Measurements from ENCODE around the gene DEFB119. TPM values are rescaled to one million over a fixed set of nuclear protein-coding genes. Genes with fewer than 3 reads are reported as not detected.
"Not testable (repeated sequence)": the region's sequence is repeated elsewhere in the genome, so short reads cannot be mapped to it uniquely, and the experiment has no call there.

DEFB119 gene
- total and polyA plus RNA-seq, 12 donors: not detected

DNA sequence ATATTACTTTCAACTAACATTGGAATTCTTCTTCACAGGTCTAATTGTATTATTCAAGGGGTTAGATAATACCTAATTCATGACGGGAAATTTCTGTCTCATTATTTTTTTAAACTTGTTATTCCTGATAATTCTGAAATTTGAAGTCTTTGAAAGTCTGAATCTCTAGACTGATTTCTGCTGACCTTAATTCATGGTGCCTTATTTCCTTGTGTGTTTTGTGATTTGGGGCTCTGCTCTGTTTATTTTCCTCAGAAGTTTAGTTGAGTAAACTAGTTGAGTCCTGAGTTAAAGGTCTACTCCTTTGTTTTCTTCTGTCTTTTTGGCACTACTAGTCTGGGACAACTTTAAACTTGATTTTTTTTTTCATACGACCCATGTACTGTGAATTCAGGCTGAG lies 16.0 kb downstream of the DEFB119 start:
- WGBS, 4 donors: 49 to 59% (median 56%) methylated on average over 2 of the region's 2 CpGs
- DNase-seq: no peak
- intact Hi-C loops (cut with DNase I): no loop called here

DNA sequence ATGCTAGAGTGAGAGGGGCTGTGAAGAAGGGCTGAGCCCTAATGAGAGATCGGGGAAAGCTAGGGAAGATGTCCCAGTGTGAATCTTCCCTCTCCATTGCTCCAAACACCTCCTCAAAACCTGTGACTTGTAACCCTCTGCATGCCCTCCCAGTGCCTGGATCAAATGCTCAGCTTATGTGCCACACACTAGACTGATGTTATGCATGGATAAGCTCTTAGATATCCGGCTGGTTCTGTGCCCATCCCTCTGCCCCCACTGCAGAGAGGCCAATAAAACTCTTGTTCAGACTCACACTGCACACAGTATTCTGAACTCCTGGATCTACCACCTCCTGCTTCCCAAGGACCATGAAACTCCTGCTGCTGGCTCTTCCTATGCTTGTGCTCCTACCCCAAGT lies 22.1 kb downstream of the DEFB119 start, which contains the start of gene DEFB118:
Gene DEFB118, plus strand, starts transcription at position 301 of the 400 bp plus-strand sequence. Its CDS starts 50 bp downstream, at position 351.
- Histone ChIP-seq H3K4me1 (replicated peaks in 1 of 2) (no peaks in the 10 kb centered on the region), H3K27ac (no peak within 1 kb of the TSS), H3K4me3 (no peak within 1 kb of the TSS), H3K36me3 (replicated peaks in 1 of 2) (no peaks in the 10 kb centered on the region), H3K27me3 (no peaks in the 10 kb centered on the region), H3K9me3 (replicated peaks in 1 of 3) (no peaks in the 10 kb centered on the region)
- intact Hi-C loops (cut with DNase I): no loop called here
- WGBS, 4 donors: 55 to 63% (median 61%) methylated on average over 2 of the region's 2 CpGs
- no peak for TF ChIP-seq POLR2A (IDR thresholded peaks at IDR 0.05)
- TF ChIP-seq, protein P1, sequence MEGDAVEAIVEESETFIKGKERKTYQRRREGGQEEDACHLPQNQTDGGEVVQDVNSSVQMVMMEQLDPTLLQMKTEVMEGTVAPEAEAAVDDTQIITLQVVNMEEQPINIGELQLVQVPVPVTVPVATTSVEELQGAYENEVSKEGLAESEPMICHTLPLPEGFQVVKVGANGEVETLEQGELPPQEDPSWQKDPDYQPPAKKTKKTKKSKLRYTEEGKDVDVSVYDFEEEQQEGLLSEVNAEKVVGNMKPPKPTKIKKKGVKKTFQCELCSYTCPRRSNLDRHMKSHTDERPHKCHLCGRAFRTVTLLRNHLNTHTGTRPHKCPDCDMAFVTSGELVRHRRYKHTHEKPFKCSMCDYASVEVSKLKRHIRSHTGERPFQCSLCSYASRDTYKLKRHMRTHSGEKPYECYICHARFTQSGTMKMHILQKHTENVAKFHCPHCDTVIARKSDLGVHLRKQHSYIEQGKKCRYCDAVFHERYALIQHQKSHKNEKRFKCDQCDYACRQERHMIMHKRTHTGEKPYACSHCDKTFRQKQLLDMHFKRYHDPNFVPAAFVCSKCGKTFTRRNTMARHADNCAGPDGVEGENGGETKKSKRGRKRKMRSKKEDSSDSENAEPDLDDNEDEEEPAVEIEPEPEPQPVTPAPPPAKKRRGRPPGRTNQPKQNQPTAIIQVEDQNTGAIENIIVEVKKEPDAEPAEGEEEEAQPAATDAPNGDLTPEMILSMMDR (IDR thresholded peaks at IDR 0.05): no peak
- no peak for DNase-seq

More for the DNA sequence above, 16.0 kb downstream of the DEFB119 start:
- Histone ChIP-seq H3K4me1 (replicated peaks in 1 of 2) (no peaks in the 10 kb centered on the region), H3K4me3 (no peak overlapping the region), H3K9me3 (replicated peaks in 1 of 3) (peaks cover 0 to 3% (median 0%) of the 10 kb centered on the region in 3 donors), H3K27ac (no peak overlapping the region), H3K27me3 (no peaks in the 10 kb centered on the region), H3K36me3 (replicated peaks in 1 of 2) (no peaks in the 10 kb centered on the region)
- TF ChIP-seq POLR2A (IDR thresholded peaks at IDR 0.05): no peak
- TF ChIP-seq, protein P1 (IDR thresholded peaks at IDR 0.05): no peak

DNA sequence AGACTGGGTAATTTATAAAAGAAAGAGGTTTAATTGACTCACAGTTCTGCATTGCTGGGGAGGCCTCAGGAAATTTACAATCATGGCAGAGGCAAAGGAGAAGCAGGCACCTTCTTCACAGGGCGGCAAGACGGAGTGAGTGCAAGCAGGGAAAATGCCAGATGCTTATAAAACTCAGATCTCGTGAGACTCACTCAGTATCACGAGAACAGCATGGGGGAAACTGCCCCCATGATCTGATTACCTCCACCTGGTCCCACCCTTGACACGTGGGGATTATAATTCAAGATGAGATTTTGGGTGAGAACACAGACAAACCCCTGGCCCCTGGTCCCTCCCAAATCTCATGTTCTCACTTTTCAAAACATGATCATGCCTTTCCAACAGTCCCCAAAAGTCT lies 26.1 kb downstream of the DEFB119 start:
- H3K9me3 ChIP-seq (replicated peaks in 1 of 3); intact Hi-C loops (cut with DNase I); H3K27ac ChIP-seq; DNase-seq; H3K4me1 ChIP-seq (replicated peaks in 1 of 2); H3K4me3 ChIP-seq; H3K27me3 ChIP-seq; H3K36me3 ChIP-seq (replicated peaks in 1 of 2): not testable (repeated sequence)
- 58 to 74% (median 66%) methylated on average over 5 of the region's 5 CpGs for WGBS, 4 donors

DNA sequence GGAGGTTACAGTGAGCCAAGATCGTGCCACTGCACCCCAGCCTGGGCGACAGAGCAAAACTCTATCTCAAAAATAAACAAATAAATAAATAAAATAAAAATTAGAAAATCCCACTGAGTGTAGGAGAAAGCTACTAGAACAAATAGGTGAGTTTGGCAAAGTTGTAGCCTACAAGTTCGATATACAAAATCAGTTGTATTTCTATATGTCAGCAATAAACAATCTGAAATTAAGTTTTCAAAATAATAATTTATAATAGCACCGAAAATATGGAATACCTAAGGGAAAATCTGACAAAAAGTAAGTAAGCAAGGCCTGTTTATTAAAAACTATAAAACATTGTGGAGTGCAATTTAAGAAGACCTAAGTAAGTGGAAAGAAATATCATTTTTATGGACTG lies 27.1 kb downstream of the DEFB119 start:
- no peak overlapping the region for H3K27ac ChIP-seq
- intact Hi-C loops (cut with DNase I): no loop called here
- WGBS, 4 donors: 50 to 65% (median 56%) methylated on average over 4 of the region's 4 CpGs

DNA sequence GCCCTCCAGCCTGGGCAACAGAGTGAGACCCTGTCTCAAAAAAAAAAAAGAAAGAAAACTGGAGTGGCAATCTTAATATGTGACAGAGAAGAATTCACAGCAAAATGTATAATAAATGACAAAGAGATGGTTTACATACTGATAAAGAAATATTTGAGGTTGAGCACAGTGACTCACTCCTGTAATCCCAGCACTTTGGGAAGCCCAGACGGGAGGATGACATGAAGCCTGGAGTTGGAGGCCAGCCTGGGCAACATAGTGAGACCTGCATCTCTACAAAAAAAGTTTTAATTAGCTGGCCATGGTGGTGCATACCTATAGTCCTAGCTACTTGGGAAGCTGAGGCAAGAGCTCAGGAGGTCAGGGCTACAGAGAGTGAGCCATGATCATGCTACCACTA lies 34.4 kb downstream of the DEFB119 start:
- 28 to 47% (median 41%) methylated on average over 1 of the region's 1 CpG for WGBS, 4 donors

More for the DNA sequence above, 27.1 kb downstream of the DEFB119 start:
- H3K36me3 ChIP-seq (replicated peaks in 1 of 2): no peaks in the 10 kb centered on the region
- TF ChIP-seq, protein P1 (IDR thresholded peaks at IDR 0.05): no peak
- TF ChIP-seq POLR2A (IDR thresholded peaks at IDR 0.05): no peak
- H3K4me1 ChIP-seq (replicated peaks in 1 of 2): no peaks in the 10 kb centered on the region
- H3K4me3 ChIP-seq: no peak overlapping the region
- no peaks in the 10 kb centered on the region for H3K27me3 ChIP-seq
- no peaks in the 10 kb centered on the region for H3K9me3 ChIP-seq (replicated peaks in 1 of 3)
- no peak for DNase-seq

More for the DNA sequence above, 34.4 kb downstream of the DEFB119 start:
- Histone ChIP-seq H3K27ac (no peak overlapping the region), H3K36me3 (replicated peaks in 1 of 2) (no peaks in the 10 kb centered on the region), H3K4me3 (no peak overlapping the region), H3K4me1 (replicated peaks in 1 of 2) (no peaks in the 10 kb centered on the region), H3K27me3 (no peaks in the 10 kb centered on the region), H3K9me3 (replicated peaks in 1 of 3) (no peaks in the 10 kb centered on the region)
- intact Hi-C loops (cut with DNase I): no loop called here
- DNase-seq: no peak
- no peak for TF ChIP-seq POLR2A (IDR thresholded peaks at IDR 0.05)
- TF ChIP-seq, protein P1 (IDR thresholded peaks at IDR 0.05): no peak

All from adrenal gland (tissue), 12 donors.